Measurements from ENCODE around the gene GIMAP7.
"Not testable (repeated sequence)": the region's sequence is repeated elsewhere in the genome, so short reads cannot be mapped to it uniquely, and the experiment has no call there.

GIMAP7 gene

DNA sequence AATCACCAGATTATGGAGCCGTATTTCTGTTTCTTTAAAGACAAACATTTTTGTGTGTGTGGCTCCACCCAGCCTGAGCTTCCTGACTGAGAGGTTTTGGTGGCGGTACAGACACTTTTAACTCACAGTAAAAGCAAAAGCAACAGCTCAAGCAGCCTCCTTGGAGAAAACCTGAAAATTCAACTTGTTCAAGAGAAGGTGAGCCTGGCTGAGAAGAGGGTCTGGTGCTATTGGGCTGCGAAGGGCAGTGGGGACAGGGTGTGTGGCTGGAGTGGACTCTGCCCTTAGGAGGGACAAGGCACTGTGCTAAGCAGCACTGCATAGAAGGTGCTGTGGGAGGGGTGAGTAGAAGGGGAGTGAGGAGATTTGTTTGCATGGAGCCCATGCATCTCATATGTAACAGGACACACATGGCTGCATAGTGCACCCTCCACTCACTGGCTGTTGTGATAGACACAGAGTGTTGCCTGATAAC, at the start of gene GIMAP7:
Gene GIMAP7 (plus strand): TSS at position 125 of the 475 bp plus-strand sequence. CDS start 5,103 bp downstream, outside the sequence.
- no peak for DNase-seq (ENCODE audit: low spot score)

DNA sequence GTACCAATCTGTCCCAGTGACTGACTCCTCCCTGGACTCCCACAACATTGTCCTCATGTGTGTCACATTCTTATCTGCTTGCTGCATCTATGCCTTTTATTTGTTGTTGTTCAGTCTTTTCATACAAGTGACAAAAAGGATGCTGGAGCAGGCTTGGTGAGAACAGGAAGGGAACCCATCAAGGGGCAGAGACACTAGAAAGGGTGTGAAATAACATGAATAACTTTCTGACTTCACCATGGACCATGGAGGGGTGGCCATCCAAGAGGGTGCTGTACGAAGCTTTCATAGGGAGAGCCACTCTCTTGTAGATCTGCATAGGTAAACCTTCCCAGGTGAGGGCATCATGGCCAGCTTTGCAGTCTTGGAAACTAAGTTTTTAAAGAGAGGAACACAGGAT, 49.7 kb upstream of the GIMAP7 start:
- DNase-seq (ENCODE audit: low spot score), result no peak

DNA sequence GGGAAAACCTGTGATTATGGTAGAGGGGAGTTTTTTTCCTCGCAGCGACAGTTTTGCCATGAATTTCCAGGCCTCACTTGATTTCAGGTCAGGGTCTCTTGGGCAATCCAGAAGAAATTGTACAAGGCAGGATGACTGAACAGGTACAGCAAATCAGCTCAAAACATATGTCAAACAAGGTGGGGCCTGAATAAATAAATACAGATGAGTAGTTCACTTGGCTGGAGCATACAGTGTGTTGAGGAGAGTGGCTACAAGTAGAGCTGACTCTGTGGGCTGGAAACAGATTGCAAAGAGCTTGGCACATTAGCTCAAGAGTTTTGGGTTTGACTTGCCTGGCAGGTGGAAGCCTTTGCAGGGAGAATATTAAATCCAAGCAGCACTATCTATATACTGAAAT, 49.3 kb upstream of the GIMAP7 start:
- no peak for DNase-seq (ENCODE audit: low spot score)

DNA sequence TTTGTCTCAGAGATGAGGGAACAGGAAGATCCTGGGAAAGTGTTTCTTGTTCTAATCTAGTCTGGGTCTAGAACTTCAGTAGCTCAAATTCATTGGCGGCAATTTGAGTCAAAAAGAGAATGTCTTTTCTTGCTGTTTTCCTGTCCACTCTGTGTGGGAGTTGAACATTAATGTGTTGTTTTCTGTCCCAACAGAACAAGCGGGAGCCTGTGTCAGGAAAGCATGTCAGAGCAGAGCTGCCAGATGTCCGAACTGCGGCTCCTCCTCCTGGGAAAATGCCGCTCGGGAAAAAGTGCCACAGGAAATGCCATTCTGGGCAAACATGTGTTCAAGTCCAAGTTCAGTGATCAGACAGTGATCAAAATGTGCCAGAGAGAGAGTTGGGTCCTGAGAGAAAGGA, 48.2 kb upstream of the GIMAP7 start:
- DNase-seq (ENCODE audit: low spot score), result no peak

DNA sequence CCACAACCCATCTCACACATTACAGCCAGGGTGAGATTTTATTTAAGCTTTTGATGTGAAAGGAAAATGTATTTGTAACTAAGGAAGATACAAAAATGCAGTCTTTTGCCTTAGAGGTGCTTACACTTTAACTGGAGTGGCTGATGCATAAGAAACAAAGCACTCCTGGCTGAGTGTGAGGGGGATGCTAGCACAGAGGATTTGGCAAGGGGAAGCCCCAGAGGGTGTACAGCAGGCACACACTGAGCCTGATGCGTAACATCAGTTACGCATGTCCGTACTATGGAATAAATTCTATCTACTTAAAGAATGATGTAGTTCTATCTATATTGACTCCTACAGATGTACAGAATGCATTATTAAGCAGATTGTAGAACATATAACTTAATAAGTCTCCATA, 46.4 kb upstream of the GIMAP7 start:
- no peak for DNase-seq (ENCODE audit: low spot score)

DNA sequence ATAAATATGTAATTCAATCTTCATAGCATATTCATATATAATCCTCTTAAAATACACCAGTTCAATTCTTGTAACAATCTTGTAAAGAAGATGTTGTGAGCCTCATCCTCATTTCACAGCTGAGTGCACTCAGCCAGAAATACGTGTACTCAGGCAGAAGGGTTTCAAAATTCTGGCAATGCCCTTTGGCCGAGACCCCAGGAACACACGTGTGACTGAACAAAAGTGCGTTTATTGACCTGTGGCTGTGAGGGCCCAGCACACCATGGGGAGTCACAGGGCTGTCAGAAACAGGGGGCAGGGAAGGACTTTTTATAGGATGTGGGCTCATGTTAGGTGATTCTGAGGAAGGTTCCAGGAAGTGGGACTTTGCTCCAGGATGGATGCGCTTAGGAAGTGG, 42.8 kb upstream of the GIMAP7 start:
- DNase-seq (ENCODE audit: low spot score), result no peak

- no peak for DNase-seq (ENCODE audit: low spot score)
Observed at GRCh38 chr7:150473902-150474301, 40.8 kb upstream of the GIMAP7 start.

GRCh38 chr7:150476285-150476684, 38.4 kb upstream of the GIMAP7 start:
- no peak for DNase-seq (ENCODE audit: low spot score)

DNA sequence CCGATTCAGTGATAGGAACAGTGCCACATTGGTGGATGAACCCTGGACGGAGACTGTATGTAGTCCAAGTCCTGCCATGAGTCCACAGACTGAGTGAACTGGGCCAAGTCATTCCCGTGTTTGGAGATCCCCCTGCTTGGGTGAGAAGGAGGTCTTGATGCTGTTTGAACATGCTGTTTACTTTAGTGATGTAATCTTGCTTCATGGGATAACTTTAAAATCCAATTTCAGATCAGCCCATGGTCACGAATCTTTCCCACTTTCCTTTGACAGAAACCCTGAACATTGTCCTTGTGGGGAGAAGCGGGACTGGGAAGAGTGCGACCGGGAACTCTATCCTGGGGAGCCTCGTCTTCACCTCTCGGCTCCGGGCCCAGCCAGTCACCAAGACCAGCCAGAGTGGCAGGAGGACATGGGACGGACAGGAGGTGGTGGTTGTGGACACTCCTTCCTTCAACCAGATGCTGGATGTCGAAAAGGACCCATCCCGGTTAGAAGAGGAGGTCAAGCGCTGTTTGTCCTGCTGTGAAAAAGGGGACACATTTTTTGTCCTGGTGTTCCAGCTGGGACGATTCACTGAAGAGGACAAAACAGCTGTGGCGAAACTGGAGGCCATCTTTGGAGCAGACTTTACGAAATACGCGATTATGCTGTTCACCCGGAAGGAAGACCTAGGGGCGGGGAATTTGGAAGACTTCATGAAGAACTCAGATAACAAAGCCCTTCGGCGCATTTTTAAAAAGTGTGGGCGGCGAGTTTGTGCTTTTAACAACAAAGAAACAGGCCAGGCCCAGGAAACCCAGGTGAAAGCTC, 37.6 kb upstream of the GIMAP7 start:
- DNase-seq (ENCODE audit: low spot score), result no peak

DNA sequence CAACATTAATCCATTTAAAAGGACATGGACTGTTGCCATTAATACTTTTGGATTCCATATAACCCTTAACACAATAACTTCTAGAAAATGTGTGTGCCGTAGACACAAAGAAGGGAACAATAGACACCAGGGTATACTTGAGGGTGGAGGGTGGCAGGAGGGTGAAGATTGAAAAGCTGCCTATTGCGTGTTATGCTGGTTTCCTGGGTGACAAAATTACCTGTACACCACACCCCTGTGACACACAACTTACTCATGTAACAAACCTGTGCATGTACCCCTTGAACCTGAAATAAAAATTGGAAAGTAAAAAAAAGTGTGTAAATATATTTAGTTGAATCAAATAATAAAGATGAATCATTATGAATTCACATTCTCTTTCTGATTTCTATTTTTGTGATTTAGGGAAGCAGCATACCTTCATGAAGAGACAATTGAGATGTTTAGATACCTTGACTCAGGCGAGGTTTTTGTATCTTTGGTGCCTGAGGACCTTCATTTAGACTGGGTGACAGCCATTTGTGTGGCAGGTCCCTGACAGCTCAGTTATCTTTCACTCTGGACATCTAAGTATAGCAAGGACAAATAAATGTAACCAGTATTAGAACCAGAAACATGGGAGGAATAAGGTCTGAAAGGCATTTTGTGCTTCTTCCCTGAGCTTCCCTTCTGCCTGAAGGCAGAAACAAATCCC, 35.5 kb upstream of the GIMAP7 start:
- no peak for DNase-seq (ENCODE audit: low spot score)

GRCh38 chr7:150481186-150481920, 33.3 kb upstream of the GIMAP7 start:
- no peak for DNase-seq (ENCODE audit: low spot score)

- DNase-seq (ENCODE audit: low spot score), result no peak
Observed at GRCh38 chr7:150481922-150482321, 32.8 kb upstream of the GIMAP7 start.

DNA sequence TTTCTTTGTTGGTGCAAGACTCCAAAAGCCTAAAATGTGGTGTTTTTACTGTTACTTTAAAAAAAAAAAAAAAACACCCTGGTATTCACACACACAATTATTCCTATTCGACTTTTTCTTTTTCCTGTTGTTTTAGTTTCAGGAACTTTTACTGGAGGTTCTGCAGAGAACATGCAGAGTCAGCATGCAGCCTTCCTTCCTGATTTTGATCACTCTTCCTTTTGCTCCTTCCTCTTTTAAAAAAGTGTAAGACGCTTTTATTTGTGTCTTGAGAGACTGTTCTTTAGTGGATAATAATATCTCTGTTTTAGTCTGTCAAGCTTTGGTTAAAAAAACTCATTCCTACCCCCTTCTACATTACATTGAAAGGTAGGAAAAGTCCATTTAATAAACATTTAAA, 31.2 kb upstream of the GIMAP7 start:
- not testable (repeated sequence) for DNase-seq (ENCODE audit: low spot score)

DNA sequence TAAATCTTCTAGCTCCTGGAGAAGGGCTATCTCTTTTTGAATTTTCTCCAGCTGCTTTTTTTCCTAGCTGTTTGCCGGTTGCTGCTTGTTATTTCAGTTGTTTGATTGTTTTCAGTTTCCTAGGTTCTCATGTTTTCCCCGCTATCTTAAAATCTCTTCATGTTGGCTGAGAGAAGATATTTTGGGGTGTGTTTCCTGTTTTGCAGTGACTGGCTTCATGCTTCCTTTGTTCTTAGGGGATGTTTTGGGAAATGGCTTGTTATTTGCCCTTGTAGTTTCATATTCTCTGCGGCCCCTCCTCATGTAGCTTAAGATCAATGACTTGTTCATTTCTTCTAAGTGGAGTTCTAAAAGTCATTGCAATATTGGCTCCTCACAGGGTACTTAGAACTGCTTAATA, 30.6 kb upstream of the GIMAP7 start:
- not testable (repeated sequence) for DNase-seq (ENCODE audit: low spot score)

- no peak for DNase-seq (ENCODE audit: low spot score)
Observed at GRCh38 chr7:150487625-150488024, 27.0 kb upstream of the GIMAP7 start.

- no peak for DNase-seq (ENCODE audit: low spot score)
Observed at GRCh38 chr7:150489782-150490181, 24.9 kb upstream of the GIMAP7 start.

GRCh38 chr7:150493442-150493841, 21.2 kb upstream of the GIMAP7 start:
- DNase-seq (ENCODE audit: low spot score), result not testable (repeated sequence)

DNA sequence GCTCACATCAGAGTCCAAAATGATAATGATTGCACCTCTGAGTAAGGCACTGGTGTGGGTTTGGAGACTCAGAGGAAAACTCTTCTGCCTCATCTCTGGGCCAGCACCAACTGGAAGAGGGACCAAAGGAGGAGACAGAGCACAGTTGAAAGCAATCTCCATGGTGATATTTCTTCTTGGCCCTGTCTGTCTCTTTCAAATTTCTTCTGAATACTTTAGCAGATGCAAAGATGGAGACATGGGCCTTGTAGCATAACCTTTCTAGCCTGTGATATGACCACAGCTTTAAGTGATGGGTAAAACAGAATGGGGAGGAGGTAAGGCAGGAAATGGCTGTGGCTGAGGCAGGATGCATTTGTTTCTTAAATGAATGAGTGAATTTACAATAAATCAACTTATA, 12.2 kb upstream of the GIMAP7 start:
- no peak for DNase-seq (ENCODE audit: low spot score)

DNA sequence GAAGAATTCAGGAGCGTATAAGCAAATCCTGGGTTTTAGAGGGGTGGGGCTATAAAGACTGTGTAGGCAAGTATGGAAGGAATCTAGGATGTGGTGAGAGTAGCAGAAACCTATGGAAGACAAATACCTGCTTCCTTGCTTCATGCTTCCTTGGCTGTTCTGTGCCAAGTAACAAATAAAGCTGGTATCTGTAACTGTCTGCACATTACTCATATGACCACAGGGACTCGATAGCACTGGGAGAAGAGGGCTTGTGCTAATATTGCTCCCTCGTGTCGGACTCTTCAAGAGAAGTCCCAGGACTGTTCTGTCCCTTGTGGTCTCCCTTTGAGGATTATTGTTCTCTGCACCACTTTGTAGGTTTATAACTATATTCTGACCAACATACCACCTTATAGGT, 11.5 kb upstream of the GIMAP7 start:
- DNase-seq (ENCODE audit: low spot score), result no peak

DNA sequence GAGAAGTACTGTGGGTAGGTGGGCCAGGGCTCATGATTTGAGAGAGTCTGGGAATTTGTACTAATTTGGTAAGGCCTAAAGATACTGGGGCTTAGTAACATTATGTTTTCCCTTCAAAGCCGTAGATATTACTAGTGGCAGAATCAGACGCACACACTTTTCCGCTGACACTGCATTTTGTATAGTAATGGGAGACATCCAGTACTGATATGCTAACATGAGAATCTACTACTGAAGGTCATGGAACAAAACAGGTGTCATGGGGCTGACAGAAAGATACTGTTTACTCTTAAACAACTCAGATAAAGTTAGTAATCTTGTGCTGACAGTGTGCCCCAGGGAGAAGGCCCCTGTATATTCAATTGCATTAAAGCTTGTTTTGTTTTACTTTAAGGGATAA, 11.1 kb upstream of the GIMAP7 start:
- no peak for DNase-seq (ENCODE audit: low spot score)

GRCh38 chr7:150507947-150508602, 6.6 kb upstream of the GIMAP7 start:
- no peak for DNase-seq (ENCODE audit: low spot score)

DNA sequence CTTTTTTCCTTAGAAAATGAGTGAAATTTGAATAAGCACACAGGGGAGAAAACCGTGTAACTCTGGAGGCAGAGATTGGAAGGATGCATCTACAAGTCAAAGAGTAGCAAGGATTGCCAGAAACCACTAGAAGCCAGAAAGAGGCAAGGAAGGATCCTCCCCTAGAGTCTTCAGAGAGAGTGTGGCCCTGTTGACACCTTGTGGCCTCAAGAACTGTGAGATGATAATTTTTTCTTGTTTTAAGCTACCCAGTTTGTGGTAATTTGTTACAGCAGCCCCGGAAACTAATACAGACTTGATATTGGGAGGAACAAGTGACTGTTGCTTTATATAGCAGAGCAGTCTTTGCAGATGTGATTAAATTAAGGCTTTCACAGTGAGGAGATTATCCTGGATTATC, 3.6 kb upstream of the GIMAP7 start:
- no peak for DNase-seq (ENCODE audit: low spot score)

Data from hepatic stellate cell (primary cell).